ENCODE results near the gene C7orf57. TPM values are rescaled to one million over a fixed set of nuclear protein-coding genes. Genes with fewer than 3 reads are reported as not detected.
A peak's percentile ranks its signal among the peaks of the same experiment; 100 is the strongest.

C7orf57 gene
- polyA plus RNA-seq, 1 of the 3 experiments (the other 2 are of a cell fraction) = 0.41 TPM

DNA sequence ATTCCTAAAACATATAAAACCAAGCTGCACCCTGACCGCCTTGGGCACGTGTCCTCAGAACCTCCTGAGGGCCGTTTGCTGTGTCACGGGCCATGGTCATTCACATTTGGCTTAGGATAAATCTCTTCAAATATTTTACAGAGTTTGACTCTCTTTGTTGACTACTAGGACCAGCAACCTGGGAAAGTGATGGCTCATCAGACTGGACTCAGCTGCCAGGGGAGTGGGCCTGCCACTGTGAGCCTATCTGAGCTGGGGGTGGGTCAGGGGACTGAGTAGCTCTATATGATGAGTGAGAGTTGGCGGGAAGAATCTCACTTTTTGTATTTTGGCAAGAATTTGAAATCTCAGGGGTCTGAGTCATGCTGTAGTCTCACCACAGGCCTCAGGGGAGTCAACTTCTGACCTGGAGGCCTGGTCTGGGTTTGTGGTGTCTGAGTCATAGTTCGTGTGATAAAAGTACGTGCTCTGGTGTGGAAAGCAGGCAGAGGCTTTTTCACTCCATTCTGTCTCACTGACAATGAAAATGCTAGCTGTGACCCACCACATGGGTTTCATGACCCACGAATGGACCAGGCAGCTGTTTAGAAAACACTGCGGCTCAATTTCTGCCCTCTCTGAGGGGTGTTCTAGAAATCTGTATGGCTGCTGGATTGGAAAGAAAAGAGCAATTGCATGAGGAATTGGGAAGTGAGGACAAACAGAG is 49.5 kb downstream of the C7orf57 start (continued):
- TF ChIP-seq, protein P1, sequence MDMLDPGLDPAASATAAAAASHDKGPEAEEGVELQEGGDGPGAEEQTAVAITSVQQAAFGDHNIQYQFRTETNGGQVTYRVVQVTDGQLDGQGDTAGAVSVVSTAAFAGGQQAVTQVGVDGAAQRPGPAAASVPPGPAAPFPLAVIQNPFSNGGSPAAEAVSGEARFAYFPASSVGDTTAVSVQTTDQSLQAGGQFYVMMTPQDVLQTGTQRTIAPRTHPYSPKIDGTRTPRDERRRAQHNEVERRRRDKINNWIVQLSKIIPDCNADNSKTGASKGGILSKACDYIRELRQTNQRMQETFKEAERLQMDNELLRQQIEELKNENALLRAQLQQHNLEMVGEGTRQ (IDR thresholded peaks at IDR 0.05; ENCODE audit: borderline replicate concordance, low read depth, low read length) = no peak
- TF ChIP-seq TCF12 (IDR thresholded peaks at IDR 0.05) = peak; percentile 98
- TF ChIP-seq, protein P2, sequence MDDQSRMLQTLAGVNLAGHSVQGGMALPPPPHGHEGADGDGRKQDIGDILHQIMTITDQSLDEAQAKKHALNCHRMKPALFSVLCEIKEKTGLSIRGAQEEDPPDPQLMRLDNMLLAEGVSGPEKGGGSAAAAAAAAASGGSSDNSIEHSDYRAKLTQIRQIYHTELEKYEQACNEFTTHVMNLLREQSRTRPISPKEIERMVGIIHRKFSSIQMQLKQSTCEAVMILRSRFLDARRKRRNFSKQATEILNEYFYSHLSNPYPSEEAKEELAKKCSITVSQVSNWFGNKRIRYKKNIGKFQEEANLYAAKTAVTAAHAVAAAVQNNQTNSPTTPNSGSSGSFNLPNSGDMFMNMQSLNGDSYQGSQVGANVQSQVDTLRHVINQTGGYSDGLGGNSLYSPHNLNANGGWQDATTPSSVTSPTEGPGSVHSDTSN (IDR thresholded peaks at IDR 0.05) = peak; percentile 88
- TF ChIP-seq SIN3A (IDR thresholded peaks at IDR 0.05; ENCODE audit: borderline replicate concordance, low read depth, low read length) = peak; percentile 79; the same call in 1 of the 2 replicates
- peak; percentile 37 to 98; a peak in 3 of 4 replicates for TF ChIP-seq EP300 (IDR thresholded peaks at IDR 0.05; ENCODE audit: borderline replicate concordance in 1 of 2, low read depth in 1 of 2, low read length in 1 of 2)
- peak; percentile 70; the same call in 1 of the 2 replicates for TF ChIP-seq MEF2A (IDR thresholded peaks at IDR 0.05; ENCODE audit: borderline replicate concordance, low read depth)

DNA sequence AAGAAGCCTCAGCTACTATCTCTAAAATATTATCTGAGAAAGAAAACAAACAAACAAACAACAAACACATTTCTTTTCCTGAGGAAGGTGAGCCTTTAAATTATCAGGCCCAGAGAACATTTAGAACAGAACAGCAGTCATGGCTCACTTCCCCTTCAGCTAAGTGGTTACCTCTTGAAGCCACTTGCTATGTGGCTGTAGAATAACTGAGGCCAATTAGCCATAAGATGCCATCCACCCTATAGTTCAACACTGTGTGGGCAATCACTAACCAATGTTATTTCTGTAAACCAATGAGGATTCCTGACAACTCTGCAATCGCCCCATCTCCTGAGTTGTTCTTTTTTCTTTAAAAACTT is 50.1 kb downstream of the C7orf57 start:
- DNase-seq = no peak
- Histone ChIP-seq H3K27ac (ENCODE audit: low read depth in 2 of 2, low read length in 1 of 2) (peak overlapping the region; percentile 73 to 100; a peak in 3 of 4 replicates), H3K36me3 (replicated peaks in 1 of 2; ENCODE audit: control insufficient read depth in 1 of 2, insufficient read depth in 2 of 2, low read length in 1 of 2) (peaks cover 0 to 4% of the 10 kb centered on the region in 2 experiments), H3K79me2 (ENCODE audit: insufficient read depth) (peaks cover 12% of the 10 kb centered on the region), H3K4me1 (ENCODE audit: control insufficient read depth in 1 of 2, insufficient read depth in 2 of 2, low read depth in 1 of 2, low read length in 1 of 2) (peaks cover 20 to 42% of the 10 kb centered on the region in 2 experiments), H3K9me3 (no peaks in the 10 kb centered on the region), H4K20me1 (ENCODE audit: insufficient read depth) (no peaks in the 10 kb centered on the region), H3K4me3 (ENCODE audit: low read depth in 2 of 2, low read length in 1 of 2) (no peak overlapping the region), H2AFZ (ENCODE audit: low read depth) (no peak overlapping the region), H3K9me2 (no peaks in the 10 kb centered on the region), H3K9ac (peak overlapping the region; percentile 46; the same call in 1 of the 2 replicates), H3F3A (replicated peaks; ENCODE audit: insufficient read depth) (peaks cover 35% of the 10 kb centered on the region), H3K4me2 (peak overlapping the region; percentile 97), H3K27me3 (ENCODE audit: insufficient read depth) (no peaks in the 10 kb centered on the region)
- 96% methylated on average over 1 of the region's 1 CpG for WGBS (ENCODE audit: low lambda C conversion rate)
- POLR2A ChIA-PET = interaction anchor here (0.6 kb wide), 1 partner anchor 361 kb away, joined by 3 read pairs; no protein-coding TSS in a partner anchor
- CTCF ChIA-PET = interaction anchor here (1.0 to 8.4 kb wide), 3 partner anchors 10 to 141 kb away, joined by 3 to 63 read pairs (median 3); no protein-coding TSS in a partner anchor
- TF ChIP-seq ZBTB33 (IDR thresholded peaks at IDR 0.05; ENCODE audit: borderline replicate concordance, low read depth) = no peak
- TF ChIP-seq JUND (IDR thresholded peaks at IDR 0.05) = no peak
- no peak for TF ChIP-seq SIN3A (IDR thresholded peaks at IDR 0.05; ENCODE audit: borderline replicate concordance, low read depth, low read length)
- no peak for TF ChIP-seq RCOR1 (IDR thresholded peaks at IDR 0.05; ENCODE audit: low read length)
- no peak for TF ChIP-seq SMC3 (IDR thresholded peaks at IDR 0.05; ENCODE audit: low read depth, low read length)
- TF ChIP-seq NRF1 (IDR thresholded peaks at IDR 0.05; ENCODE audit: low read depth, low read length) = no peak
- TF ChIP-seq, protein P3, sequence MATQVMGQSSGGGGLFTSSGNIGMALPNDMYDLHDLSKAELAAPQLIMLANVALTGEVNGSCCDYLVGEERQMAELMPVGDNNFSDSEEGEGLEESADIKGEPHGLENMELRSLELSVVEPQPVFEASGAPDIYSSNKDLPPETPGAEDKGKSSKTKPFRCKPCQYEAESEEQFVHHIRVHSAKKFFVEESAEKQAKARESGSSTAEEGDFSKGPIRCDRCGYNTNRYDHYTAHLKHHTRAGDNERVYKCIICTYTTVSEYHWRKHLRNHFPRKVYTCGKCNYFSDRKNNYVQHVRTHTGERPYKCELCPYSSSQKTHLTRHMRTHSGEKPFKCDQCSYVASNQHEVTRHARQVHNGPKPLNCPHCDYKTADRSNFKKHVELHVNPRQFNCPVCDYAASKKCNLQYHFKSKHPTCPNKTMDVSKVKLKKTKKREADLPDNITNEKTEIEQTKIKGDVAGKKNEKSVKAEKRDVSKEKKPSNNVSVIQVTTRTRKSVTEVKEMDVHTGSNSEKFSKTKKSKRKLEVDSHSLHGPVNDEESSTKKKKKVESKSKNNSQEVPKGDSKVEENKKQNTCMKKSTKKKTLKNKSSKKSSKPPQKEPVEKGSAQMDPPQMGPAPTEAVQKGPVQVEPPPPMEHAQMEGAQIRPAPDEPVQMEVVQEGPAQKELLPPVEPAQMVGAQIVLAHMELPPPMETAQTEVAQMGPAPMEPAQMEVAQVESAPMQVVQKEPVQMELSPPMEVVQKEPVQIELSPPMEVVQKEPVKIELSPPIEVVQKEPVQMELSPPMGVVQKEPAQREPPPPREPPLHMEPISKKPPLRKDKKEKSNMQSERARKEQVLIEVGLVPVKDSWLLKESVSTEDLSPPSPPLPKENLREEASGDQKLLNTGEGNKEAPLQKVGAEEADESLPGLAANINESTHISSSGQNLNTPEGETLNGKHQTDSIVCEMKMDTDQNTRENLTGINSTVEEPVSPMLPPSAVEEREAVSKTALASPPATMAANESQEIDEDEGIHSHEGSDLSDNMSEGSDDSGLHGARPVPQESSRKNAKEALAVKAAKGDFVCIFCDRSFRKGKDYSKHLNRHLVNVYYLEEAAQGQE (IDR thresholded peaks at IDR 0.05; ENCODE audit: low read depth, low read length) = no peak
- TF ChIP-seq CHD2 (IDR thresholded peaks at IDR 0.05; ENCODE audit: low read length, partially characterized antibody) = no peak
- no peak for TF ChIP-seq MEF2A (IDR thresholded peaks at IDR 0.05; ENCODE audit: borderline replicate concordance, low read depth)
- TF ChIP-seq TCF12 (IDR thresholded peaks at IDR 0.05) = no peak
- no peak for TF ChIP-seq NFIC (IDR thresholded peaks at IDR 0.05; ENCODE audit: borderline replicate concordance)
- no peak for TF ChIP-seq RAD21 (IDR thresholded peaks at IDR 0.05; ENCODE audit: low read length)
- TF ChIP-seq RFX5 (IDR thresholded peaks at IDR 0.05; ENCODE audit: low read length) = no peak
- TF ChIP-seq IRF3 (IDR thresholded peaks at IDR 0.05; ENCODE audit: low read depth, low read length) = no peak
- no peak for TF ChIP-seq USF1 (IDR thresholded peaks at IDR 0.05; ENCODE audit: borderline replicate concordance, low read depth)
- TF ChIP-seq, protein P2 (IDR thresholded peaks at IDR 0.05) = no peak
